ENCODE data around the gene ZFP42.
"Not testable (repeated sequence)": the region's sequence is repeated elsewhere in the genome, so short reads cannot be mapped to it uniquely, and the experiment has no call there.

DNA sequence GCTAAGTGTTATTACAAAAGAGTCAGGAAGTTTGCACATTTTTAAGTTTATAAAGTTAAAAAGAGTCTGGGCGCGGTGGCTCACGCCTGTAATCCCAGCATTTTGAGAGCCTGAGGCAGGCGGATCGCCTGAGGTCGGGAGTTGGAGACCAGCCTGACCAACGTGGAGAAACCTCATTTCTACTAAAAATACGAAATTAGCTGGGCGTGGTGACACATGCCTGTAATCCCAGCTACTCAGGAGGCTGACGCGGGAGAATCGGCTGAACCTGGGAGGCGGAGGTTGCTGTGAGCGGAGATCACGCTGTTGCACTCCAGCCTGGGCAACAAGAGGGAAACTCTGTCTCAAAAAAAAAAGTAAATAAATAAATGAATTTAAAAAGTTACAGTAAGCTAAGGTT lies 2.4 kb downstream of the ZFP42 start:
- TF ChIP-seq CTCF (IDR thresholded peaks at IDR 0.05; ENCODE audit: low read depth, low read length, poor library complexity, severe bottlenecking); EZH2phosphoT487 (IDR thresholded peaks at IDR 0.05; ENCODE audit: borderline replicate concordance, low read length): not testable (repeated sequence)
